Ishikawa (cell line): ENCODE data around the gene PRR11.
A peak's percentile ranks its signal among the peaks of the same experiment; 100 is the strongest.

Source experiments
- CEBPB ChIP-seq: IDR thresholded peaks from 2 replicates; pipeline ENCODE4 v1.6.1; 2012
- CREB1 ChIP-seq: IDR thresholded peaks from 2 replicates; pipeline ENCODE4 v1.6.1; 2012; ENCODE audit warnings: low read depth
- EGR1 ChIP-seq: IDR thresholded peaks from 2 replicates; pipeline ENCODE4 v1.6.1; 2012
- EP300 ChIP-seq: IDR thresholded peaks from 2 replicates; pipeline ENCODE4 v1.6.1; 2012; ENCODE audit warnings: borderline replicate concordance
- FOXM1 ChIP-seq: IDR thresholded peaks from 2 replicates; pipeline ENCODE4 v1.6.1; 2012; ENCODE audit warnings: low read depth, borderline replicate concordance
- NFIC ChIP-seq: IDR thresholded peaks from 2 replicates; pipeline ENCODE4 v1.6.1; 2012
- RAD21 ChIP-seq: IDR thresholded peaks from 2 replicates; pipeline ENCODE4 v1.6.1; 2012; ENCODE audit warnings: low read depth
- TAF1 ChIP-seq: IDR thresholded peaks from 2 replicates; pipeline ENCODE4 v1.6.1; 2012; ENCODE audit warnings: low read depth, mild to moderate bottlenecking
- TCF12 ChIP-seq: IDR thresholded peaks from 2 replicates; pipeline ENCODE4 v1.6.1; 2012; ENCODE audit warnings: low read depth
- TEAD4 ChIP-seq: IDR thresholded peaks from 2 replicates; pipeline ENCODE4 v1.6.1; 2012
- YY1 ChIP-seq: IDR thresholded peaks from 2 replicates; pipeline ENCODE4 v1.6.1; 2012; ENCODE audit warnings: low read depth
- ZBTB7A ChIP-seq: IDR thresholded peaks from 2 replicates; pipeline ENCODE4 v1.6.1; 2012; ENCODE audit warnings: low read depth
- TF ChIP-seq, protein P1 (sequence below): IDR thresholded peaks from 2 replicates; pipeline ENCODE4 v1.6.1; 2012
- TF ChIP-seq, protein P2 (sequence below): IDR thresholded peaks from 2 replicates; pipeline ENCODE4 v1.6.1; 2012; ENCODE audit warnings: low read depth, mild to moderate bottlenecking
- TF ChIP-seq, protein P3 (sequence below): IDR thresholded peaks from 2 replicates; pipeline ENCODE4 v1.6.1; 2012

The PRR11 gene

DNA sequence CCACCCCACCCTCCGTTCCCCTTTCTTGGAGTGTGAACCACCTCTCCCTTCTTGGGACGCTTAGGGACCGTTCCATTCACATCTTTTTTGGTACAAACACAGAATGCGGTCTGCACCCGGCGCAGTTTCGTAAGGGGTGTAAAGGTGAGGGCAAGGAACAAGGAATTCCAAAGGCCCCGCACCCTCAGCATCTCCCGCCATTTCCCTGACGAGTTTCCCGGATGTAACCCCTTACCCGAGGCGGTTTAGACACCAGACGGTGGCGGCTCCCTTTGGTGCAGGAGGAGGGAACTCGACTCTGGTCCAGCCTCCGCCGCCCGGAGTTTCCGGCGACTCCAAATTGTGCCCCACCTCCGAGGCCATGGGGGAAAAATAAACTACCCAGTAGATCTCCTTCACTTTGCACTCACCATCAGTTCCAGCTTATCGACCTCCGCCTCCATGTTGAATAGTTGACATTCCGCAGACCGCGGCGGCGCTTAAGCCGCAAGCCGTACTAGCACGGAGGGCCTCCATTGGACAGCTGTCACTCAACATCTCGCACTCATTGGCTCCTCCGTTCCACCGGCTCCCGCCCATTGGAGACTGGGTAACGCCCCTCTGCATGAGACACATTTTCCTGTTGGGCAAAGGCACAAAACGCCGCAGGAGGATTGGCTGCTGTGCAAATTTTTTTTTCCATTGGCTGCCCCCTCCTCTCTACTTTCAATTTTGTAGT, 666 bp upstream of the PRR11 start, which contains the start of gene SKA2:
Gene SKA2 (minus strand): TSS at position 466 of the 718 bp plus-strand sequence. CDS start 23 bp downstream, at position 443.
- no peak for TF ChIP-seq RAD21
- peak; percentile 12; the same call in 1 of the 2 replicates for TF ChIP-seq EP300
- TF ChIP-seq TCF12 = peak; percentile 58
- no peak for TF ChIP-seq FOXM1
- TF ChIP-seq CEBPB = no peak
- peak; percentile 92 for TF ChIP-seq YY1
- TF ChIP-seq, protein P1, sequence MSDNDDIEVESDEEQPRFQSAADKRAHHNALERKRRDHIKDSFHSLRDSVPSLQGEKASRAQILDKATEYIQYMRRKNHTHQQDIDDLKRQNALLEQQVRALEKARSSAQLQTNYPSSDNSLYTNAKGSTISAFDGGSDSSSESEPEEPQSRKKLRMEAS = peak; percentile 21; the same call in 1 of the 2 replicates
- no peak; the same call in 1 of the 2 replicates for TF ChIP-seq CREB1
- TF ChIP-seq, protein P2, sequence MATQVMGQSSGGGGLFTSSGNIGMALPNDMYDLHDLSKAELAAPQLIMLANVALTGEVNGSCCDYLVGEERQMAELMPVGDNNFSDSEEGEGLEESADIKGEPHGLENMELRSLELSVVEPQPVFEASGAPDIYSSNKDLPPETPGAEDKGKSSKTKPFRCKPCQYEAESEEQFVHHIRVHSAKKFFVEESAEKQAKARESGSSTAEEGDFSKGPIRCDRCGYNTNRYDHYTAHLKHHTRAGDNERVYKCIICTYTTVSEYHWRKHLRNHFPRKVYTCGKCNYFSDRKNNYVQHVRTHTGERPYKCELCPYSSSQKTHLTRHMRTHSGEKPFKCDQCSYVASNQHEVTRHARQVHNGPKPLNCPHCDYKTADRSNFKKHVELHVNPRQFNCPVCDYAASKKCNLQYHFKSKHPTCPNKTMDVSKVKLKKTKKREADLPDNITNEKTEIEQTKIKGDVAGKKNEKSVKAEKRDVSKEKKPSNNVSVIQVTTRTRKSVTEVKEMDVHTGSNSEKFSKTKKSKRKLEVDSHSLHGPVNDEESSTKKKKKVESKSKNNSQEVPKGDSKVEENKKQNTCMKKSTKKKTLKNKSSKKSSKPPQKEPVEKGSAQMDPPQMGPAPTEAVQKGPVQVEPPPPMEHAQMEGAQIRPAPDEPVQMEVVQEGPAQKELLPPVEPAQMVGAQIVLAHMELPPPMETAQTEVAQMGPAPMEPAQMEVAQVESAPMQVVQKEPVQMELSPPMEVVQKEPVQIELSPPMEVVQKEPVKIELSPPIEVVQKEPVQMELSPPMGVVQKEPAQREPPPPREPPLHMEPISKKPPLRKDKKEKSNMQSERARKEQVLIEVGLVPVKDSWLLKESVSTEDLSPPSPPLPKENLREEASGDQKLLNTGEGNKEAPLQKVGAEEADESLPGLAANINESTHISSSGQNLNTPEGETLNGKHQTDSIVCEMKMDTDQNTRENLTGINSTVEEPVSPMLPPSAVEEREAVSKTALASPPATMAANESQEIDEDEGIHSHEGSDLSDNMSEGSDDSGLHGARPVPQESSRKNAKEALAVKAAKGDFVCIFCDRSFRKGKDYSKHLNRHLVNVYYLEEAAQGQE = no peak
- peak; percentile 98 for TF ChIP-seq TEAD4
- no peak for TF ChIP-seq NFIC
- TF ChIP-seq, protein P3, sequence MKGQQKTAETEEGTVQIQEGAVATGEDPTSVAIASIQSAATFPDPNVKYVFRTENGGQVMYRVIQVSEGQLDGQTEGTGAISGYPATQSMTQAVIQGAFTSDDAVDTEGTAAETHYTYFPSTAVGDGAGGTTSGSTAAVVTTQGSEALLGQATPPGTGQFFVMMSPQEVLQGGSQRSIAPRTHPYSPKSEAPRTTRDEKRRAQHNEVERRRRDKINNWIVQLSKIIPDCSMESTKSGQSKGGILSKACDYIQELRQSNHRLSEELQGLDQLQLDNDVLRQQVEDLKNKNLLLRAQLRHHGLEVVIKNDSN = no peak
- TF ChIP-seq ZBTB7A = no peak
- peak; percentile 82 for TF ChIP-seq TAF1
- TF ChIP-seq EGR1 = 0 out of 2 replicates have a peak, but pooled peaks have one; percentile 13

DNA sequence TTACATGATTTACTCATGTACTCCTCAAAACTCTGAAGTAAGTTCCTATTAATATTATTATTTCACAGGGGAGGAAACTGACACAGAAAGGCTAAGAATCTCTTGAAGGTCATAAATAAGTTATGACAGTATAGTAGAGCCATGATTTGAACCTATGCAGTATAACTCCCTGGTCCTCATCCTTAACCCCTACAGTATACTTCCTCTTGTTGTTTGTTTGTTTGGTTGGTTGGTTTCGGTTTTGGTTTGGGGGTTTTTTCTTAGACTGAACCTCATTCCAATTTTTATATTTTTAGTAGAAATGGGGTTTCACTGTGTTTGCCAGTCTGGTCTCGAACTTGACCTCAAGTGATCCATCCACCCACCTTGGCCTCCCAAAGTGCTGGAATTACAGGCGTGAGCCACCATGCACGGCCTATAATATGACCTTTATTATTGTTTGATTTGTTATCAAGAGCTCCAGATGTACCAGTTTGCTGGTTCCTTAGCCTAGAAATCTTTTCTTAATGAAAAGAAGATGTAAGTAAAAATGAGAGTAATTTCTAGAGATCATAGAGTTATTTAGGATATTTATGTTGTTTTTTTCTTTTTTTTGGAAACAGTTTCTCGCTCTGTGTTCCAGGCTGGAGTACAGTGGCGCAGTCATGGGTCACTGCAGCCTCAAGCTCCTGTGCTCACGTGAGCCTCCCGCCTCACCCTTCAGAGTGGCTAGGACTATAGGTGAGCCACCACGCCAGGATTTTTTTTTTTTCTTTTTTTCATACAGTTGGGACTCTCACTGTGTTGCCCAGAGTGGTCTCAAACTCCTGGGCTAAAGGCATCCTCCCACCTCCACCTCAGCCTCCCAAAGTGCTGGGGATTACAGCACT, 4.8 kb downstream of the PRR11 start:
- TF ChIP-seq EGR1 (no peak), ZBTB7A (no peak), EP300 (no peak), CREB1 (no peak), CEBPB (no peak), NFIC (no peak), TAF1 (no peak), FOXM1 (no peak), TCF12 (no peak), YY1 (no peak), RAD21 (no peak), TEAD4 (no peak)
- TF ChIP-seq, protein P1 = no peak
- TF ChIP-seq, protein P3 = no peak
- TF ChIP-seq, protein P2 = no peak

DNA sequence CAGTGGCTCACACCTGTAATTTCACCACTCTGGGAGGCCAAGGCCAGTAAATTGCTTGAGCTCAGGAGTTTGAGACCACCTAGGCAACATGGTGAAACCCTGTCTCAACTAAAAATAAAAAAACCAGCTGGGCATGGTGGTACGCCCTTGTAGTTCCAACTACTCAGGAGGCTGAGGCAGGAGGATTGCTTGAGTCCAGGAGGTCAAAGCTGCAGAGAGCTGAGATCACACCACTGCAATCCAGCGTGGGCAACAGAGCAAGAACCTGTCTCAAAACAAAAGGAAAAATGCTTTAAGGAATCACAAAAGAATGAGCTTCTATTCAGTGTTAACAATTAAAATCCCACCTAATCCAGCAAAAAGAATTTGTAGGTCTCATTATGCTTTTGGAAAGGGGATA, 5.9 kb downstream of the PRR11 start:
- TF ChIP-seq, protein P1 = no peak
- TF ChIP-seq TEAD4 = no peak
- TF ChIP-seq, protein P2 = no peak
- TF ChIP-seq FOXM1 = no peak
- TF ChIP-seq TCF12 = no peak
- TF ChIP-seq, protein P3 = no peak
- no peak for TF ChIP-seq RAD21
- no peak for TF ChIP-seq NFIC
- TF ChIP-seq ZBTB7A = no peak
- no peak for TF ChIP-seq EGR1
- no peak for TF ChIP-seq CREB1
- no peak for TF ChIP-seq EP300
- TF ChIP-seq YY1 = no peak
- no peak for TF ChIP-seq CEBPB
- TF ChIP-seq TAF1 = no peak
